ENCODE results near the gene NPBWR2.

DNA sequence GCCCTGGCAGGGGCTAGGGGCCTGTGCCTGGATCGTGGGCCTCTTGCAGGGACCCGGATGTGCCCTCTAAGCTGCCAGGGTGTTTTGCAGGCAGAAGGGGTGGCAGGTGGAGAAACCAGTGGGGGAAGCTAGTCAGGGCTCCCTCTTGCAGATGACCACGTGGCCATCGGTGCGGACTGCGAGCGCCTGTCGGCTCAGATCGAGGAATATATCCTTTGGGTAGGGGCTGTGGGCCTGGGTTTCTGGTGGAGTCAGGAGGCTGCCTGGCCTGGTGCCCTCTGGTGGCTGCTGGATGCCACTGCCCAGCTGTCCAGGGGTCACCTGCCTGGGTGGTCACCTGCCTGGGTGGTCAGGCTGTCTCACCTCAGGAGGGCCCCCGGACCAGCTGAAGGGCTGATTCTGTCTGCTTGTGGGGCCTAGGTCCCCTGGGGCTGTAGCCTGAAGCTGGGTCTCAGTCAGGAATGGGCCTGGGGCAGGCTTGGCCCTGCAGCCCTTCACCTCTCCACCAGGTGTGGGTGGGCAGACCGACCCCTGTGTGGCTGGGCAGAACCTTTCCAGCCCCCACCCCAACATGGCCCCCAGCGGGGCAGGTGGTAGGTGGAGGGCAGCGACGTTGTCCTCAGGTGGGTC, 37.6 kb downstream of the NPBWR2 start:
- peak; percentile 40 to 60 (median 56) for TF ChIP-seq CTCF (IDR thresholded peaks at IDR 0.05)
- no peak for TF ChIP-seq POLR2A (IDR thresholded peaks at IDR 0.05)
